Liver (tissue), 3 donors: Measurements from ENCODE around the gene ZNF557.
"Not testable (repeated sequence)": the region's sequence is repeated elsewhere in the genome, so short reads cannot be mapped to it uniquely, and the experiment has no call there.

Experiments
- GABPA ChIP-seq, 2 donors: IDR thresholded peaks in 1 of 2; conservative IDR thresholded peaks in 1 of 2; 2 replicates each; pipeline ENCODE4 v1.6.1; 2016; ENCODE audit warnings: antibody characterized with exemption in 2 of 2, mild to moderate bottlenecking in 1 of 2, moderate library complexity in 1 of 2
- JUND ChIP-seq, 2 donors: IDR thresholded peaks; 2 replicates each; pipeline ENCODE4 v1.6.1; 2016; ENCODE audit warnings: antibody characterized with exemption in 2 of 2
- RAD21 ChIP-seq, 2 donors: IDR thresholded peaks; 2 replicates each; pipeline ENCODE4 v1.6.1; 2016; ENCODE audit warnings: antibody characterized with exemption in 2 of 2, mild to moderate bottlenecking in 2 of 2
- RXRA ChIP-seq, 2 donors: IDR thresholded peaks; 2 replicates each; pipeline ENCODE4 v1.6.1; 2017 to 2018; ENCODE audit warnings: antibody characterized with exemption in 2 of 2, mild to moderate bottlenecking in 1 of 2
- SP1 ChIP-seq: IDR thresholded peaks from 2 replicates; pipeline ENCODE4 v1.6.1; 2018; ENCODE audit warnings: antibody characterized with exemption, mild to moderate bottlenecking
- TAF1 ChIP-seq: conservative IDR thresholded peaks from 2 replicates; pipeline ENCODE4 v1.6.1; 2016; ENCODE audit warnings: antibody characterized with exemption, mild to moderate bottlenecking
- YY1 ChIP-seq: IDR thresholded peaks from 2 replicates; pipeline ENCODE4 v1.6.1; 2016; ENCODE audit warnings: antibody characterized with exemption, mild to moderate bottlenecking
- ZBTB33 ChIP-seq: IDR thresholded peaks from 2 replicates; pipeline ENCODE4 v1.6.1; 2016; ENCODE audit warnings: antibody characterized with exemption
- TF ChIP-seq, protein P1 (sequence below): fragments of 150-350 bp; IDR thresholded peaks from 2 replicates; pipeline ENCODE4 v1.5.1; 2017; ENCODE audit warnings: improper control_type of control experiment, low read depth, low read length; ENCODE audit not compliant: missing input control
- TF ChIP-seq, protein P2 (sequence below): IDR thresholded peaks from 2 replicates; pipeline ENCODE4 v1.6.1; 2016; ENCODE audit warnings: antibody characterized with exemption
- TF ChIP-seq, protein P3 (sequence below): IDR thresholded peaks from 2 replicates; pipeline ENCODE4 v1.6.1; 2016; ENCODE audit warnings: antibody characterized with exemption
- TF ChIP-seq, protein P4 (sequence below): IDR thresholded peaks from 2 replicates; pipeline ENCODE4 v1.6.1; 2016; ENCODE audit warnings: antibody characterized with exemption, mild to moderate bottlenecking
- donor health status: healthy.
- donor health status: healthy.

DNA sequence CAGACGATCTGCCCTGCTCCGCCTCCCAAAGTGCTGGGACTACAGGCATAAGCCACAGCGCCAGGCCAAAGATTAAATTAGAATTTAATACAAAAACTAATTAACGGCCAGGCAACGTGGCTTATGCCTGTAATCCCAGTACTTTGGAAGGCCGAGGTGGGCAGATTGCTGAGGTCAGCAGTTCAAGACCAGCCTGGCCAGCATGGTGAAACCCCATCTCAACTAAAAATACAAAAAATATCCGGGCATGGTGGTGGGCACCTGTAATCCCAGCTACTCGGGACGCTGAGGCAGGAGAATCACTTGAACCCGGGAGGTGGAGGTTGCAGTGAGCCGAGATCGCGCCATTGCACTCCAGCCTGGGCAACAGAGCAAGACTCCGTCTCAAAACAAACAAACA, 13.8 kb upstream of the ZNF557 start:
- TF ChIP-seq, protein P1, sequence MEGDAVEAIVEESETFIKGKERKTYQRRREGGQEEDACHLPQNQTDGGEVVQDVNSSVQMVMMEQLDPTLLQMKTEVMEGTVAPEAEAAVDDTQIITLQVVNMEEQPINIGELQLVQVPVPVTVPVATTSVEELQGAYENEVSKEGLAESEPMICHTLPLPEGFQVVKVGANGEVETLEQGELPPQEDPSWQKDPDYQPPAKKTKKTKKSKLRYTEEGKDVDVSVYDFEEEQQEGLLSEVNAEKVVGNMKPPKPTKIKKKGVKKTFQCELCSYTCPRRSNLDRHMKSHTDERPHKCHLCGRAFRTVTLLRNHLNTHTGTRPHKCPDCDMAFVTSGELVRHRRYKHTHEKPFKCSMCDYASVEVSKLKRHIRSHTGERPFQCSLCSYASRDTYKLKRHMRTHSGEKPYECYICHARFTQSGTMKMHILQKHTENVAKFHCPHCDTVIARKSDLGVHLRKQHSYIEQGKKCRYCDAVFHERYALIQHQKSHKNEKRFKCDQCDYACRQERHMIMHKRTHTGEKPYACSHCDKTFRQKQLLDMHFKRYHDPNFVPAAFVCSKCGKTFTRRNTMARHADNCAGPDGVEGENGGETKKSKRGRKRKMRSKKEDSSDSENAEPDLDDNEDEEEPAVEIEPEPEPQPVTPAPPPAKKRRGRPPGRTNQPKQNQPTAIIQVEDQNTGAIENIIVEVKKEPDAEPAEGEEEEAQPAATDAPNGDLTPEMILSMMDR, result not testable (repeated sequence)
- TF ChIP-seq RAD21 (IDR thresholded peaks at IDR 0.05); TAF1; GABPA (IDR thresholded peaks at IDR 0.05 in 1 of 2, conservative IDR thresholded peaks at IDR 0.05 in 1 of 2); YY1; ZBTB33; RXRA (IDR thresholded peaks at IDR 0.05); SP1; JUND (IDR thresholded peaks at IDR 0.05): not testable (repeated sequence)
- TF ChIP-seq, protein P2, sequence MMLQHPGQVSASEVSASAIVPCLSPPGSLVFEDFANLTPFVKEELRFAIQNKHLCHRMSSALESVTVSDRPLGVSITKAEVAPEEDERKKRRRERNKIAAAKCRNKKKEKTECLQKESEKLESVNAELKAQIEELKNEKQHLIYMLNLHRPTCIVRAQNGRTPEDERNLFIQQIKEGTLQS, result not testable (repeated sequence)
- TF ChIP-seq, protein P3, sequence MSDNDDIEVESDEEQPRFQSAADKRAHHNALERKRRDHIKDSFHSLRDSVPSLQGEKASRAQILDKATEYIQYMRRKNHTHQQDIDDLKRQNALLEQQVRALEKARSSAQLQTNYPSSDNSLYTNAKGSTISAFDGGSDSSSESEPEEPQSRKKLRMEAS, result not testable (repeated sequence)
- TF ChIP-seq, protein P4, sequence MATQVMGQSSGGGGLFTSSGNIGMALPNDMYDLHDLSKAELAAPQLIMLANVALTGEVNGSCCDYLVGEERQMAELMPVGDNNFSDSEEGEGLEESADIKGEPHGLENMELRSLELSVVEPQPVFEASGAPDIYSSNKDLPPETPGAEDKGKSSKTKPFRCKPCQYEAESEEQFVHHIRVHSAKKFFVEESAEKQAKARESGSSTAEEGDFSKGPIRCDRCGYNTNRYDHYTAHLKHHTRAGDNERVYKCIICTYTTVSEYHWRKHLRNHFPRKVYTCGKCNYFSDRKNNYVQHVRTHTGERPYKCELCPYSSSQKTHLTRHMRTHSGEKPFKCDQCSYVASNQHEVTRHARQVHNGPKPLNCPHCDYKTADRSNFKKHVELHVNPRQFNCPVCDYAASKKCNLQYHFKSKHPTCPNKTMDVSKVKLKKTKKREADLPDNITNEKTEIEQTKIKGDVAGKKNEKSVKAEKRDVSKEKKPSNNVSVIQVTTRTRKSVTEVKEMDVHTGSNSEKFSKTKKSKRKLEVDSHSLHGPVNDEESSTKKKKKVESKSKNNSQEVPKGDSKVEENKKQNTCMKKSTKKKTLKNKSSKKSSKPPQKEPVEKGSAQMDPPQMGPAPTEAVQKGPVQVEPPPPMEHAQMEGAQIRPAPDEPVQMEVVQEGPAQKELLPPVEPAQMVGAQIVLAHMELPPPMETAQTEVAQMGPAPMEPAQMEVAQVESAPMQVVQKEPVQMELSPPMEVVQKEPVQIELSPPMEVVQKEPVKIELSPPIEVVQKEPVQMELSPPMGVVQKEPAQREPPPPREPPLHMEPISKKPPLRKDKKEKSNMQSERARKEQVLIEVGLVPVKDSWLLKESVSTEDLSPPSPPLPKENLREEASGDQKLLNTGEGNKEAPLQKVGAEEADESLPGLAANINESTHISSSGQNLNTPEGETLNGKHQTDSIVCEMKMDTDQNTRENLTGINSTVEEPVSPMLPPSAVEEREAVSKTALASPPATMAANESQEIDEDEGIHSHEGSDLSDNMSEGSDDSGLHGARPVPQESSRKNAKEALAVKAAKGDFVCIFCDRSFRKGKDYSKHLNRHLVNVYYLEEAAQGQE, result not testable (repeated sequence)
